Astrocyte (in vitro differentiated cells and primary cell): ENCODE data around the gene ENPEP. TPM values are rescaled to one million over a fixed set of nuclear protein-coding genes. Genes with fewer than 3 reads are reported as not detected.

ENCODE experiments used
- DNase-seq: peaks from one replicate; pipeline ENCODE4 v3.0.0-alpha.2; 2010; ENCODE audit warnings: low read depth
- FAIRE-seq: peaks from 2 replicates; lab custom pipeline; 2011; peaks lifted over from hg19 to GRCh38; lab: Jason Lieb, UNC
- H2AFZ ChIP-seq: 2 replicates; pipeline ENCODE4 v1.6.0; 2012; ENCODE audit warnings: low read depth, low read length, inconsistent platforms
- H3K27ac ChIP-seq: 2 replicates; pipeline ENCODE4 v1.5.1; 2011; ENCODE audit warnings: low read depth, low read length, inconsistent platforms
- H3K27me3 ChIP-seq: 2 replicates; pipeline ENCODE4 v1.6.0; 2011; ENCODE audit warnings: low read length, inconsistent platforms; ENCODE audit not compliant: insufficient read depth
- H3K36me3 ChIP-seq: 2 replicates; pipeline ENCODE4 v1.5.1; 2011; ENCODE audit warnings: low read length, inconsistent platforms; ENCODE audit not compliant: insufficient read depth
- H3K4me1 ChIP-seq: 2 replicates; pipeline ENCODE4 v1.5.1; 2011; ENCODE audit warnings: low read length, inconsistent platforms; ENCODE audit not compliant: insufficient read depth
- H3K4me2 ChIP-seq: 2 replicates; pipeline ENCODE4 v1.6.0; 2012; ENCODE audit warnings: low read length, inconsistent platforms
- H3K4me3 ChIP-seq: 2 replicates; pipeline ENCODE4 v1.5.1; 2011; ENCODE audit warnings: low read depth, mild to moderate bottlenecking, low read length, inconsistent platforms; ENCODE audit not compliant: insufficient read depth
- H3K79me2 ChIP-seq: 2 replicates; pipeline ENCODE4 v1.6.0; 2012; ENCODE audit warnings: mild to moderate bottlenecking, low read length, inconsistent platforms; ENCODE audit not compliant: insufficient read depth
- H3K9ac ChIP-seq: 2 replicates; pipeline ENCODE4 v1.6.0; 2012; ENCODE audit warnings: mild to moderate bottlenecking, low read length, inconsistent platforms
- H3K9me3 ChIP-seq: 2 replicates; pipeline ENCODE4 v1.5.1; 2012; ENCODE audit warnings: low read depth, mild to moderate bottlenecking, low read length, inconsistent platforms; ENCODE audit not compliant: insufficient read depth
- H4K20me1 ChIP-seq: 2 replicates; pipeline ENCODE4 v1.6.0; 2012; ENCODE audit warnings: low read length, inconsistent platforms; ENCODE audit not compliant: insufficient read depth
- H3K27ac Mint-ChIP-seq: one replicate; pipeline ENCODE4 v1.8.0; 2021; ENCODE audit warnings: mild to moderate bottlenecking, mixed read lengths; ENCODE audit not compliant: unreplicated experiment
- H3K27me3 Mint-ChIP-seq: one replicate; pipeline ENCODE4 v1.8.0; 2021; ENCODE audit warnings: low read depth, mixed read lengths; ENCODE audit not compliant: unreplicated experiment
- H3K36me3 Mint-ChIP-seq: one replicate; pipeline ENCODE4 v1.8.0; 2021; ENCODE audit warnings: low read depth, mixed read lengths; ENCODE audit not compliant: unreplicated experiment
- H3K4me1 Mint-ChIP-seq: one replicate; pipeline ENCODE4 v1.8.0; 2021; ENCODE audit warnings: low read depth, mixed read lengths; ENCODE audit not compliant: unreplicated experiment
- H3K4me3 Mint-ChIP-seq: one replicate; pipeline ENCODE4 v1.8.0; 2021; ENCODE audit warnings: mild to moderate bottlenecking, moderate library complexity, mixed read lengths; ENCODE audit not compliant: unreplicated experiment
- H3K9me3 Mint-ChIP-seq: one replicate; pipeline ENCODE4 v1.8.0; 2021; ENCODE audit warnings: mild to moderate bottlenecking, mixed read lengths; ENCODE audit not compliant: unreplicated experiment
- CTCF ChIP-seq: IDR thresholded peaks from 2 replicates; pipeline ENCODE4 v1.5.1; 2011; ENCODE audit warnings: low read depth, mild to moderate bottlenecking, inconsistent platforms, low read length, moderate library complexity; ENCODE audit not compliant: insufficient read depth
- EZH2 ChIP-seq: IDR thresholded peaks from 2 replicates; pipeline ENCODE4 v1.6.1; 2012; ENCODE audit warnings: mild to moderate bottlenecking, low read length, inconsistent platforms; ENCODE audit not compliant: insufficient read depth
- total RNA-seq: library from RNA; stranded (reverse); gene quantifications from 2 replicates; pipeline ENCODE4 v1.2.1, GENCODE V29; 2021

The ENPEP gene
- total RNA-seq, 1 donor from 2014 or later: 1.7 TPM

- H3K9me3 Mint-ChIP-seq: peaks cover 3% of the 10 kb centered on the region
- no peak for FAIRE-seq
- Histone ChIP-seq H3K4me2 (no peak overlapping the region), H3K9me3 (no peaks in the 10 kb centered on the region), H4K20me1 (no peaks in the 10 kb centered on the region), H3K79me2 (no peaks in the 10 kb centered on the region), H3K4me3 (no peak overlapping the region), H3K36me3 (no peaks in the 10 kb centered on the region), H3K27me3 (no peaks in the 10 kb centered on the region), H3K27ac (peak overlapping the region; percentile 55), H2AFZ (no peak overlapping the region), H3K9ac (no peak overlapping the region), H3K4me1 (peaks cover 11% of the 10 kb centered on the region)
- TF ChIP-seq CTCF: no peak
- TF ChIP-seq EZH2: no peak
- peak overlapping the region; percentile 66 for H3K27ac Mint-ChIP-seq
- H3K4me1 Mint-ChIP-seq: peaks cover 52% of the 10 kb centered on the region
- no peak overlapping the region for H3K4me3 Mint-ChIP-seq
- H3K36me3 Mint-ChIP-seq: no peaks in the 10 kb centered on the region
- DNase-seq: no peak
- no peaks in the 10 kb centered on the region for H3K27me3 Mint-ChIP-seq
Measured at GRCh38 chr4:110484029-110484428, 8.1 kb downstream of the ENPEP start.

GRCh38 chr4:110484767-110485166 is 8.8 kb downstream of the ENPEP start:
- H3K4me1 Mint-ChIP-seq: peaks cover 54% of the 10 kb centered on the region
- peak; percentile 90 for FAIRE-seq

More at GRCh38 chr4:110484767-110485166, 8.8 kb downstream of the ENPEP start:
- Histone ChIP-seq H3K4me2 (peak overlapping the region; percentile 62), H3K27ac (peak overlapping the region; percentile 35), H3K36me3 (no peaks in the 10 kb centered on the region), H3K79me2 (no peaks in the 10 kb centered on the region), H3K4me3 (no peak overlapping the region), H3K9ac (peak overlapping the region; percentile 45), H3K27me3 (no peaks in the 10 kb centered on the region), H3K4me1 (peaks cover 11% of the 10 kb centered on the region), H3K9me3 (no peaks in the 10 kb centered on the region), H4K20me1 (no peaks in the 10 kb centered on the region), H2AFZ (no peak overlapping the region)
- no peak overlapping the region for H3K4me3 Mint-ChIP-seq
- peak overlapping the region; percentile 88 for H3K27ac Mint-ChIP-seq
- H3K36me3 Mint-ChIP-seq: no peaks in the 10 kb centered on the region
- TF ChIP-seq CTCF: no peak
- H3K27me3 Mint-ChIP-seq: no peaks in the 10 kb centered on the region
- peaks cover 3% of the 10 kb centered on the region for H3K9me3 Mint-ChIP-seq
- DNase-seq: peak; percentile 93
